Lung (tissue), 12 donors: ENCODE results near the gene ADAM22. TPM values are rescaled to one million over a fixed set of nuclear protein-coding genes. Genes with fewer than 3 reads are reported as not detected.

Source experiments
- ATAC-seq: fragments of 200-7000 bp; cut with Tn5 transposase; one replicate; pipeline ENCODE4 v1.9.1; 2020; ENCODE audit warnings: moderate number of reproducible peaks; ENCODE audit not compliant: insufficient read depth, low FRiP score
- DNase-seq, 3 donors: peaks; one replicate each; pipeline ENCODE4 v3.0.0-alpha.2; 2013 to 2017
- H3K27ac ChIP-seq, 2 donors: one replicate each; pipeline ENCODE4 v1.5.1; 2013; ENCODE audit warnings: mild to moderate bottlenecking in 2 of 2, moderate library complexity in 2 of 2, control low read depth in 1 of 2, inconsistent platforms in 1 of 2, low read depth in 1 of 2, low read length in 1 of 2
- H3K27me3 ChIP-seq, 3 donors: one replicate each; pipeline ENCODE4 v1.5.1; 2013; ENCODE audit warnings: low read length in 2 of 3; ENCODE audit not compliant: control insufficient read depth in 3 of 3, insufficient read depth in 3 of 3
- H3K36me3 ChIP-seq, 4 donors: one replicate each; pipeline ENCODE4 v1.5.1; 2013; ENCODE audit warnings: low read length in 4 of 4, mild to moderate bottlenecking in 1 of 4, moderate library complexity in 1 of 4; ENCODE audit not compliant: control insufficient read depth in 4 of 4, insufficient read depth in 4 of 4
- H3K4me1 ChIP-seq, 5 donors: one replicate each; pipeline ENCODE4 v1.5.1; 2013; ENCODE audit warnings: low read length in 5 of 5, mild to moderate bottlenecking in 2 of 5, moderate library complexity in 1 of 5; ENCODE audit not compliant: control insufficient read depth in 5 of 5, insufficient read depth in 5 of 5
- H3K4me3 ChIP-seq: one replicate; pipeline ENCODE4 v1.5.1; 2013; ENCODE audit warnings: mild to moderate bottlenecking, control low read depth, moderate library complexity
- H3K9ac ChIP-seq, 2 donors: one replicate each; pipeline ENCODE4 v1.5.1; 2013; ENCODE audit warnings: low read length in 2 of 2, control low read depth in 1 of 2; ENCODE audit not compliant: insufficient read depth in 1 of 2
- H3K9me3 ChIP-seq, 4 donors: one replicate each; pipeline ENCODE4 v1.5.1; 2013; ENCODE audit warnings: low read length in 3 of 4, mild to moderate bottlenecking in 1 of 4, moderate library complexity in 1 of 4; ENCODE audit not compliant: control insufficient read depth in 4 of 4, insufficient read depth in 3 of 4
- WGBS, 2 donors: extraction: QIAGEN DNeasy Blood & Tissue Kit; methylation state at CpG; one replicate each; pipeline ENCODE4 v1.1.7; 2013; 5-methylcytosine and 5-hydroxymethylcytosine counted together
- polyA plus RNA-seq, 2 donors: library from polyadenylated mRNA; stranded (reverse); fragments of 200-250 nt; gene quantifications; one replicate each; pipeline ENCODE4 v1.2.1, GENCODE V29; 2013
- total RNA-seq, 2 donors: library from RNA; depleted of rRNA in 1 of 2; stranded (reverse); fragments of >200 nt in 1 of 2; gene quantifications; one replicate each; pipeline ENCODE4 v1.2.1, GENCODE V29; 2014 to 2021
- TF ChIP-seq, protein P1 (sequence below): IDR thresholded peaks from 2 replicates; pipeline ENCODE4 v1.5.1; 2012; ENCODE audit warnings: mild to moderate bottlenecking; ENCODE audit errors: control extremely low read depth, extremely low read depth
- donor health status: control.
- donor health status: control.
- donor health status: Bipolar disorder and iron deficiency.
- donor health status: healthy.
- donor health status: DM: yes; HTN: yes; CAD: no.

ADAM22 gene
- total and polyA plus RNA-seq, 4 donors, result 0.13 to 17.7 (median 0.97) TPM

DNA sequence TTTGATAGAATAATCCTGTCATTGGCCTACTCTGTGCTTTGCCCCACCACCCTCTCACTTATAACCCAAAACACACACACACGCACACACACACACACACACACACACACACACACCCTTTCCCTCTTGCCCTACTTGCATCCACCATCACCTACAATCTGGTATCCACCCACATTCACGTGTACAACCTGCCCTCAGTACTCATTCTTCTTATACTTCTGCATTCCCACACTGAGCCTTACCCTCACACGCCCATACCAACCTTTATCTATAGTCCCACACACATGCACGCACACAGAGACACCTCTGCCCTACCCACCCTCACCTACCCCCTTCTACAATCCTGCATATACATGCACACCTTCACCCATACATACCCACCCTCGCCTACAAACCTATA lies 296.6 kb downstream of the ADAM22 start:
- DNase-seq, result no peak
- TF ChIP-seq, protein P1, sequence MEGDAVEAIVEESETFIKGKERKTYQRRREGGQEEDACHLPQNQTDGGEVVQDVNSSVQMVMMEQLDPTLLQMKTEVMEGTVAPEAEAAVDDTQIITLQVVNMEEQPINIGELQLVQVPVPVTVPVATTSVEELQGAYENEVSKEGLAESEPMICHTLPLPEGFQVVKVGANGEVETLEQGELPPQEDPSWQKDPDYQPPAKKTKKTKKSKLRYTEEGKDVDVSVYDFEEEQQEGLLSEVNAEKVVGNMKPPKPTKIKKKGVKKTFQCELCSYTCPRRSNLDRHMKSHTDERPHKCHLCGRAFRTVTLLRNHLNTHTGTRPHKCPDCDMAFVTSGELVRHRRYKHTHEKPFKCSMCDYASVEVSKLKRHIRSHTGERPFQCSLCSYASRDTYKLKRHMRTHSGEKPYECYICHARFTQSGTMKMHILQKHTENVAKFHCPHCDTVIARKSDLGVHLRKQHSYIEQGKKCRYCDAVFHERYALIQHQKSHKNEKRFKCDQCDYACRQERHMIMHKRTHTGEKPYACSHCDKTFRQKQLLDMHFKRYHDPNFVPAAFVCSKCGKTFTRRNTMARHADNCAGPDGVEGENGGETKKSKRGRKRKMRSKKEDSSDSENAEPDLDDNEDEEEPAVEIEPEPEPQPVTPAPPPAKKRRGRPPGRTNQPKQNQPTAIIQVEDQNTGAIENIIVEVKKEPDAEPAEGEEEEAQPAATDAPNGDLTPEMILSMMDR, result no peak
- ATAC-seq, result no peak
- Histone ChIP-seq H3K27ac (no peak overlapping the region), H3K36me3 (no peaks in the 10 kb centered on the region), H3K27me3 (no peaks in the 10 kb centered on the region), H3K4me1 (peaks cover 0 to 5% (median 0%) of the 10 kb centered on the region in 5 donors), H3K9ac (no peak overlapping the region), H3K9me3 (no peaks in the 10 kb centered on the region), H3K4me3 (no peak overlapping the region)
- 85 to 89% methylated on average over 5 of the region's 5 CpGs for WGBS, 2 donors

DNA sequence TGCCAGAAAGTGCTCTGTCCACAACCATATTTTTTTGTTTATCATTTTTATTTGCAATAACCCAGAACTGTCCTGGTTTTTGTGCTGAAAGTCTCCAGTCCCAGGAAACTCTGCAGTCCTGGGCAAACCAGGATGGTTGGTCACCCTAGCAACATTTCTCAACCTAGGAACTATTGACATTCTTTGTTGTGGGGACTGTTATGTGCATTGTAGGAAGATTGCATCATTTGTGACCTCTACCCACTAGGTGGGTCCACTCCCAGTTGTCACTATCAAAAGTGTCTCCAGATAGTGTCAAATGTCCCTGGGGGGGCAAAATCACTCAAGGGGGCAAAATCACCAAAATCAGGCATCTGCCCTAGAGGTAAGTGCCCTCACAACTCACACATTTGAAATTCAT lies 299.8 kb downstream of the ADAM22 start:
- no peaks in the 10 kb centered on the region for H3K4me1 ChIP-seq
- H3K9me3 ChIP-seq, result no peaks in the 10 kb centered on the region
- H3K27ac ChIP-seq, result no peak overlapping the region
- no peaks in the 10 kb centered on the region for H3K27me3 ChIP-seq
- no peaks in the 10 kb centered on the region for H3K36me3 ChIP-seq
- DNase-seq (no peak), ATAC-seq (no peak)
- no peak overlapping the region for H3K9ac ChIP-seq
- TF ChIP-seq, protein P1, result no peak
- no peak overlapping the region for H3K4me3 ChIP-seq

DNA sequence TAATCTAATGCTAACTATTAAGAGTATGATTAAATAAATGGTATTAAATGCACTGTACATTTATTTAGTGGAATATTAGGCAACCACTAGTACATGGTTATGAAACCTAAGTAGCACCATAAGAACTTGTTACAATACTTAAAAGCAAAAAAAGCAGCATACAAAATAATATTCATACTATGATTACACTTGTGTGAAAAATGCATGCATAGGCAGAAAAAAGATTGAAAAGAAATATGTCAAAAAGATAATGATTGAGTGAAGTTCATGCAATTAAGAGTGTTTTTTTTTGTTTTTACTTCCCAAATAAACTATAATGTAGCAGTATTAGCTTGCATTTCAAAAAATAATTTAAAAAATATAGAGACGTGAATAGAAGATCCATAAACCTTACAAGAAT lies 305.8 kb downstream of the ADAM22 start:
- H3K27ac ChIP-seq, result no peak overlapping the region
- no peak overlapping the region for H3K9ac ChIP-seq
- no peaks in the 10 kb centered on the region for H3K9me3 ChIP-seq
- H3K4me3 ChIP-seq, result no peak overlapping the region
- no peak for ATAC-seq
- WGBS, 2 donors, result 93 to 94% methylated on average over 1 of the region's 1 CpG
- peaks cover 0 to 3% (median 0%) of the 10 kb centered on the region in 5 donors for H3K4me1 ChIP-seq
- H3K36me3 ChIP-seq, result no peaks in the 10 kb centered on the region
- no peaks in the 10 kb centered on the region for H3K27me3 ChIP-seq
- DNase-seq, result no peak
- TF ChIP-seq, protein P1, result no peak

DNA sequence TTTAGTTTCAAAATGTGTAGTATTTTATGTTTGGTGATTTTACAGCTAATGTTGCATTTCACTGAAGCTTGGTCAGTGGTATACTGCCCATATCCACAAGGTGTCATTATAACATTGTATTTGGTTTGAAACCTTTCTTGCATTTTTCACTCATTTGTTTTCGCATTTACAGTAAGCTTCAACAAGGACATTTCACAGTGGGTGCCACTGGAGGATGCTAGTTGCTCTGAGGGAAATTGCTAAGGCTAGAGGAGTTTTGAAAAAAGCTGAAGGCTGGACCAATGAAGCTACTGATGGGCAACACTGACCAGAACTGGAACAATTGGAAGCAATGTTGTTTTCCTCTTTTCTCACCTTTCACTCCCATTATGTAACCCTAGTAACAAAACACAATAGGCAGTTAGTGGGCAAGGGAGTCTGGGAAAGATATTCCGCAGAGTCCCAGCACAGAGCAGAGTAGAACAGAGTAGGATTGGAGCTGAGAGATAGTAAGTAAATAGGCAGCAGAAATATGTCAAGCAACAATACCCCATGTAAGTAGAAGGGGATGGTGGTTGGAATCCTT lies 309.4 kb downstream of the ADAM22 start:
- peak; percentile 25 to 75 (median 61) for DNase-seq
- peak; percentile 83 for ATAC-seq

More for the DNA sequence above, 309.4 kb downstream of the ADAM22 start:
- Histone ChIP-seq H3K36me3 (no peaks in the 10 kb centered on the region), H3K4me1 (peaks cover 0 to 3% (median 0%) of the 10 kb centered on the region in 5 donors), H3K27ac (no peak overlapping the region), H3K4me3 (no peak overlapping the region), H3K9ac (no peak overlapping the region), H3K27me3 (no peaks in the 10 kb centered on the region), H3K9me3 (no peaks in the 10 kb centered on the region)
- TF ChIP-seq, protein P1, result peak; percentile 56
- WGBS, 2 donors, result 28 to 38% methylated on average over 2 of the region's 2 CpGs
